SK-N-MC (cell line): ENCODE results near the gene NOP9.

ENCODE experiments used
- EZH2 ChIP-seq: fragments of 200-600 bp; sonication (generic); IDR thresholded peaks from one replicate; pipeline ENCODE4 v1.6.1; 2017; ENCODE audit warnings: antibody characterized with exemption
- FOXP2 ChIP-seq: optimal IDR thresholded peaks from 2 replicates; pipeline ENCODE3; 2011; ENCODE audit warnings: mild to moderate bottlenecking, moderate library complexity; ENCODE audit not compliant: insufficient read depth; ENCODE audit errors: extremely low read length, control extremely low read depth
- POLR2AphosphoS5 ChIP-seq: IDR thresholded peaks from 2 replicates; pipeline ENCODE4 v1.6.1; 2012; ENCODE audit warnings: mild to moderate bottlenecking, low read depth, low read length, borderline replicate concordance

DNA sequence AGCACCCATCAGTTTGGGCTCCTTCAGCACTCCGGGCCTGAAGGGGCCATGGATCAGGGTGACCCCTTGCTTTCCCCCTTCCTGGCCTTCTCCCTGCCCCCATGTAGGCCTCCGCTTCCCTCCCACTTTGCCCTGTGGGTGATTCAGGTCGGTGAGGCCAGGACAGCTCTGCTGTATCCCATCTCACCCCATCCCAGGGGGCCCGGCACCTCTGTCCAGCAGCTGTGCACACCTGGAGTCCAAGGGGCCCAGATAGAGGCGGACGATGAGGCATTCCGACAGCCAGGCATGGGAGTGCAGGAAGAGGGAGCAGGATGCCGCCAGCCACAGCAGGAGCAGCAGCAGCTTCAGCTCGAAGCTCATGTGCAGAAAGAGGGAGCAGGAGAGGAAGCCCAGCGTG lies 23.0 kb downstream of the NOP9 start:
- TF ChIP-seq EZH2 = no peak
- TF ChIP-seq POLR2AphosphoS5 = no peak
- TF ChIP-seq FOXP2 = no peak
